NOMO-1 (cell line): ENCODE data around the gene UBE2J1.
"Not testable (repeated sequence)": the region's sequence is repeated elsewhere in the genome, so short reads cannot be mapped to it uniquely, and the experiment has no call there.

Source experiments
- DNase-seq, 2 experiments: peaks; one replicate each; lab custom pipeline; 2025; ENCODE audit not compliant: unreplicated experiment in 2 of 2; lab: John Stamatoyannopoulos, UW

Gene UBE2J1, protein sequence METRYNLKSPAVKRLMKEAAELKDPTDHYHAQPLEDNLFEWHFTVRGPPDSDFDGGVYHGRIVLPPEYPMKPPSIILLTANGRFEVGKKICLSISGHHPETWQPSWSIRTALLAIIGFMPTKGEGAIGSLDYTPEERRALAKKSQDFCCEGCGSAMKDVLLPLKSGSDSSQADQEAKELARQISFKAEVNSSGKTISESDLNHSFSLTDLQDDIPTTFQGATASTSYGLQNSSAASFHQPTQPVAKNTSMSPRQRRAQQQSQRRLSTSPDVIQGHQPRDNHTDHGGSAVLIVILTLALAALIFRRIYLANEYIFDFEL

DNA sequence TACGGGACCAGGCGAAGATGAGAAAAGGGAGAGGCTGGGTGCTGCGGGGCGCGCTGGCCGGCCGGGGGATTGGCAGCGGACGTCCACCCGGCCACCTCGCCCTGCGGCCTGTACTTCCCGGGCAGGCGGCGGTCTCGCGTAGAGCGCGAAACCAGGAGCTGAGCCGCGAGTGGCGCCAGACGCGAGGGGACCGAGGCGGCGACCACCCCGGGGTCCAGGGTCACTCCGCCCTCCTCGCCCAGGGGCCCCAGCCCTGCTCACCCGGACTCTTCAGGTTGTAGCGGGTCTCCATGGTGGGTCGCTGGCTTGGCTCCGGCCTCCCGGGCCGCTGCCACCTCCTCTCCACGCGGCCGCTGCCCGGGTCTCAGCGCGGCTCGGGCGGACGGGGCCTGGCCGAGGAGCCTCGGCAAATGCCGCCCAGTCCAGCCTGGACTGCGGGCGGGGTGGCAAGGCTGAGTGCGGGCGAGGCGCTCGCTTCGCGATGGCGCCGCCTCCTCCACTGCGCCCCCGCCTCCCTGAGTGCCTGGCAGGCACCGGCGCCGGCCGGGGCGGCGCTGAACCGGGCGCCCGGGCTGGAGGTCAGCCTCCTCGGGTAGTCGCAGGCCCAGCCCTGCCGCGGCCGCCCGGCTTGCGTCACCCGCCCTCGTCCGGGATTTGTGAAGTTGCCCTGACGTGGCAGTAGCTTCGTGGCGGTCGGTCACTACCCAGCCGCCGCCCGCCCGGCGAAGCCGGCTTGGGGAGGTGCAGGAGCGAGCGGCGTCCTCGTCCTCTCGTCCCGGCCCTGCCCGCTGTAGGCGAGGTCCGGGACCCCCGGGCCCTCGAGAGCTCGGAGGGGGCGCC is at the start of gene UBE2J1:
Gene UBE2J1 (minus strand): TSS at position 445 of the 840 bp plus-strand sequence. CDS start 153 bp downstream, at position 292.
- DNase-seq, result peak; percentile 83 to 92

DNA sequence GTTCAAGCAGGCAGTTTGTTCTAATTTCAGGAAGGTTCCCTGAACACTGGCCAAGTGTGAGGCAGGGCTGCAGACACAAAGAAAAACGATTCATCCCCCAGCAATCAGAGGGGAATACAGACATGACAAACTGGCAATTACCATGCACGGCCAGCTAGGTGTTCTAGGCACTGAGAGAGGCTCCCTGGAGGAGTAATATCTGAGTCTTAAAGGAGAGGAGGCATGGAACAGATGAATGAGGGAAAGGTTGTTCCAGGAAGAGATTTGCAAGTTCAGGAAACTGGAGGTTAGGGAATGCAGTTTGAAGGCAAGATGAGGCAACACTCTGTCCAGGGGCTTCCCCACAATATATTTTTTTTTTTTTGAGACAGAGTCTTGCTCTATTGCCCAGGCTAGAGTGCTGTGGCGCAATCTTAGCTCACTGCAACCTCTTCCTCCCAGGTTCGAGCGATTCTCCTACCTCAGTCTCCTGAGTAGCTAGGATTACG is 48.4 kb upstream of the UBE2J1 start:
- DNase-seq, result no peak

DNA sequence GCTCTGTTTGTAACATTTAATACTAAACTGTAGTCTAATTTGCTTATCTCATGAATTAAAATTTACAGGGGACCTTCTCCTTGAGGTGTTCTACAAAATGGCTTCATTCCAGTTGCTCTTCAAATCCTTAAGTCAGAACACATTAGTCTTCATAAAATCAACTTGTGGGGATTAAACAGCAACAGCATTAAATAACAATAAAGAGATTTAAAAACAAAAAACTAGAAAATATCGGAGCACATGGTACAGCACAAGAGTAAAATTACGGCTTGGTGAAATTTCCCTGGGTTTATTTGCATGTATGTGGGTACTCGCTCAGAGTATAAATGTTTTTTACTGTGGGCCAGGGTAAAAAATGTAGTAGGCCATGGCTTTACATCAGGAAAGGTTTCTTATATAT is 47.5 kb upstream of the UBE2J1 start:
- DNase-seq, result no peak

DNA sequence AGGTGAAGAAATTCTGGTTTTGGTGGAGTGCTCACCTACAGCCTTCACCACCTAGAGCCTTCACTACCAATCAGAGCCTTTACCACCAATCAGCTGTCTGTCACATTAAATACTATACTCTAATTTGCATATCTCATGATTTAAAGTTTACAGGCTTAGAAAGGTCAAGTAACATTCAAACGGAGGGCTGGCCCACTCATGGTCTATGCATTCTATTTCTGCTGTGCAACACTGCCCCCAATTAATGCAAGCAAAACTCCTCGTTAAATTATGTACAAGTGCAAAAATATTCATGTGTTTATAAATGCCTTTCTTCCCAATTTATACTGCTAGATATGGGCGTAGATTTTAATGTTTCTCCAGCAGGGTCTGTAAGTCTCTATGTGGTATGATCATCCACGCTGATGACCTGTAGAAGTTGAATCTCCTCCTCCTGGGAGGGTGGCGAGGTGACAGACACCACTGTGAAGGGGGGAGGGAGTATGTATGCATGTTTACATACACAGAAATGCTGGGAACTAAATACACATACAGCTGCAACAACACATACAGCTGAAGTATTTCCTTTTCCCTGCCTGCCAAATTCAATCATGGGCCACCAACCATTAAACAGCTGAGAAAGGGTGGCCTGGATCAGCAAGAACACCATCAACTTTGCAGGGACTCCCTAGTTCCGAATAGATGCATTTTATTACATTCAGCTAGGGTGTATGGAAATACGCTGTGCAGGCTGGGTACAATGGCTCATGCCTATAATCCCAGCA is 46.4 kb upstream of the UBE2J1 start:
- no peak for DNase-seq

DNA sequence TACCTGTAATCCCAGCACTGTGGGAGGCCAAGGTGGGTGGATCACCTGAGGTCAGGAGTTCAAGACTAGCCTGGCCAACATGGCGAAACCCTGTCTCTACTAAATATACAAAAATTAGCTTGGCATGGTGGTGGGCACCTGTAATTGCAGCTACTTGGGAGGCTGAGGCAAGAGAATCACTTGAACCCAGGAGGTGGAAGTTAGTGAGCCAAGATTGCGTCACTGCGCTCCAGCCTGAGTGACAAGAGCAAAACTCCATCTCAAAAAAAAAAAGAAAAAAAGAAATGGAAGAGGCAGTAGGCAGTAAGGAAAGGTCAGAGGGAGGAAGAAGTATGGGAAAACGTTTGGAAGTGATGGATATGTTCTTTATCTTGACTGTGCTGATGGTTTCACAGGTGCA is 45.4 kb upstream of the UBE2J1 start:
- DNase-seq, result not testable (repeated sequence)

DNA sequence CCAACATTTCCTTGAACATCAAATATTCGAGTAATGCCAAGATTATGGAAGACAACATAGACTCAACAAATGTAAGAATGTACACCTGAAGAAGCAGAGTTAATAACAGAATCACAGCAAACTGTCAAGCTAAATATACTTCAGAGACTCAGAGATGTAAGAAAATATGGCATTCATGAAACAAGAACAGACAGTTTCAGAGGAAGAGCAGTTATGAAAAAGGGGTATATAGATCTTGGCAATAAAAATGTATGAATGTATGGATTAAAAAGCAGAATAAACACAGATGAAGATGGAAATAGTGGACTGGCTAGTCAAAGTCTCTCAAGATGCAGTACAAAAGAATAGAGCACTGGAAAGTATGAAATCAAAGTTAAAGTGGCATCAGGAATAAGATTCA is 41.1 kb upstream of the UBE2J1 start:
- no peak for DNase-seq

DNA sequence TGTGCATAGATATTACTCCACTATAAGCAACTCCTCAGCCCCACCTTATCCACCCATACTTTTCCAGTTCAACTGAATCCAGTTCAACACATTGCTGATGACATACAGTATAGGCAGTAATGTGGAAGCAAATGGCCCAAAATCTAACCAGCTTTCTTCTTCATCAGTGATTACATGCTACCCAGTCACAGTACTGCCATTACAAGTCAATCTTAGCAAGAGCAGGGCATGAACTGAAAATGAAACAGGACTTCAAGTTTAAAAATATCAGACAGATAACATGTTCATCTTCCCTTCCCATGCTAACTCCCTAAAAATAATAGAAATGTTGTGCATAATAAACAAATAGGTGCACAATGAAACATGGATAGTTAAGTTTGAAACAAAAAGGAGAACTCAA is 40.3 kb upstream of the UBE2J1 start:
- no peak for DNase-seq

DNA sequence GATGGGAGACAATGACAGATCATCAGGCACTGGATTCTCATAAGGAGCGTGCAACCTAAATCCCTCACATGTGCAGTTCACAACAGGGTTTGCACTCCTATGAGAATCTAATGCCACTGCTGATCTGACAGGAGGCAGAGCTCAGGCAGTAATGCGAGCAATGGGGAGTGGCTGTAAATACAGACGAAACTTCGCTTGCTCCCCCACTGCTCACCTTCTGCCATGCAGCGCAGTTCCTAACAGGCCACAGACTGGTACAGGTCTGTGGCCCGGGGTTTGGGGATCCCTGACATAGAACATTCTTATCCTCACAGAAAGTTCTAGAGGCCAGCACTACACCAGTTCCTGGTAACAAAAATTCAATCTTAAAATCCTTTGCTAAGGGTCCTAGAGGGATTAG is 36.3 kb upstream of the UBE2J1 start:
- DNase-seq, result no peak

DNA sequence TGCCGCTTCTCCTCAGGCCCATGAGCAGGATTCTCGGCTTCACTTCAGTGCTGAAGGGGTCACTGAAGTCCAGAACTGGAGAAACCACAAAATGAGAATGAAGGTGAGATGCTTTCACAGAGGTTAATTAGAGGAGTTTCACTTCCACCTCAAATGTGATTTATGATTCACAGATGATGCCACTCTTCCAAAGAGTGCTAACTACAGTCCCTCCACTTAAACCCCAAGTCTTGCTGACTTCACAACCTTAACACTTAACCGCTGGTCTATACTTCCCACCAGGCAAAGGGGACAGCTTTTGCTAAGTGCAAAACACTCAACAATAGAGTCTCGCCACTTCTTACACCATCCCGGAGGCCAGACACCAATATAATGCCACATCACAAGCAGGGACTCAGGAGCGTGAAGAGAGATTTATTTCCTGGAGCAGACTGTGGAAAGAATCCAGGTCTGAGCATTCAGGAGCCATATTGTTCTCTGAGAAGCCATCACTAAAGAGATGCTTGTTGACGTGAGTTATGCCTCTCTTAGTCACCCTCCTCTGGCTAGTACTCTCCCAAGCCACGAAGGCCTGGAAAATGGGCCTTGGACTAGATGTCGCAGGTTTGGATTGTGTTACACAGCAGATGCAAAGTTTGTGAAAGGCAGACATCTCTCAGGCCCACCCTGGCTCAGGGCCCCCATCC is 35.1 kb upstream of the UBE2J1 start:
- peak; percentile 52 to 81 for DNase-seq

DNA sequence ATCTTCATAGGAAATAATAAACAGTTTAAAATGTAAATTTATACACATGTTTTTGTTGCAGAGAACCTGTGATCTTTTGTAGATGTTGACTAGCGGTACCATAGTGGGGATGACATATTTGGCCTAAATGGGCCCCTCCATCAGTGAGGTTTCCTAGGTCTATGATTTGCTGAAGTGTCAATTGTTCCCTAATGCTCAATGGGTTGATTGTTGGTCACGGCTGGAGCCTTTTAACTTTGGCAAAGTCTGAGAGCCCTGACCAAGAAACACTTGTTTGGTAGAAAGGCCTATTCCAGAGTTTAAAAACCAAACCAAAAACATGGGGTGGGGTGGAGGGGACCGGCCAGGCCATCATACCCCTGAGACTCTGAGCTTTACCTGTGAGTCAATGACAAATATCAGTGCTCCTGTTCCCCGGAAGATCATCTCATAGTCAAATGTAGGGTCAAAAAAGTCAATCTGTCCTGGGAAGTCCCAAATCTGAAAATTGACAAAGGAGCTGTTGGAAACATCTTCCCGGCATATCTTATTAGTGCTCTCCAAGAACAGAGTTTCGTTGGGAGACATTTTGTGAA is 34.5 kb upstream of the UBE2J1 start:
- DNase-seq, result no peak

DNA sequence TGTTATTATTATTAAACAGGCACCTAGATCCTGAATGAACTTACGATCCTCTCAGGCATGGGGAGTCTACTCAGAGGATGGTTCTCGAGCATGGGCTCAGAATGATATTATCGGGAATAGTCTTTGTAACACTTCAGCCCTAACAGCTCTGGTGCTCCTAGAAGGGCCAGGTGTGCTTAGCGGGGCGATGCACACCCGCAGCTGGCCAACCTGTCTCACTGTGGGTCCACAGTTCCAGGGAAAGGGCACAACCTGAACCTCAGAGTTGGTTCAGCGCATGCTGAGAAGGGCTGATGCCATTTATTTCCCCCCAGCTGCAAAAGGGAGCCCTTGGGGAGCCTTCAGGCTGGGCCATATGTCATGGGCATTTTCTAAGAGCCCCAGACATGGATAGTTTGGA is 33.3 kb upstream of the UBE2J1 start:
- DNase-seq, result no peak

DNA sequence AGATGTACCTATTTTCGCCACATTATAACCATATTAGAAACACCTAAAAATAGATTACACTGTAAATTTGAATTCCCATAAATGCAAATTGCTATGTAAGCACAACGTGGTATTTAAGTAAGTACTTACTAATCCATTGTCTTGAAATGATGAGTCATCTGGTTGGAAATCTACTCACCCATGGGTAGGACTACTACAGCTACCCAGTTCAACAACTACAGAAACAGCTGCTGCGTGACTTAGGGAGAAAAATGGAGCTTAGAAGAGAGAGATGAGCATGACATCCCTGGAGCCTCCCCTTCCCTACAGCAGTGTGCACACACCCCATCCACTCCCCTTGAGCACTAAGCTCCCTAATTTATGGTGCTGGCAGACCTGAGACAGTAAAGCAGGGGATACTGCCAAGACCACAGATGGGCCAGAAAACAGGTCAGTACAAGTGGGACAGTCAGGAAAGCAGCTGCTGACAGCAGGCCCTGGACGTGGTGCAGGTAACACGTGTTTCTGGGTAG is 32.7 kb upstream of the UBE2J1 start:
- no peak for DNase-seq

DNA sequence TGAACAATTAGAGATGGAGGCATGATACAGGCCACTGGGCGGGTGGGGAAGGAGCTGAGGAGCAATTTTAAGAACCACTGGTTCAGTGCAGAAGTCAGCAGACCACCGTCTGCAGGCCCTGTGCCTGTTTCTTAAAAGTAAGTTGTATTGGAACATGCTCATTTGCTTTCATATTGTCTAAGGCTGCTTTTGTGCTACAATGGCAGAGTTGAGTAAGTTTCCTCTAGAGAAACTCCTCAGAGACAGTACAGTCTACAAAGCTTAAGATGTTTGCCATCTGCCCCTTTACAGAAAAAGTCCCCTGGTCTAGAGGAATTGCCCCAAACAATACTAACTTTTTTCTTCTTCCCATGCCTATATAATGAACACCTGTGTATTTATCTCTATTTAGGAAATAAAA is 28.5 kb upstream of the UBE2J1 start:
- no peak for DNase-seq

DNA sequence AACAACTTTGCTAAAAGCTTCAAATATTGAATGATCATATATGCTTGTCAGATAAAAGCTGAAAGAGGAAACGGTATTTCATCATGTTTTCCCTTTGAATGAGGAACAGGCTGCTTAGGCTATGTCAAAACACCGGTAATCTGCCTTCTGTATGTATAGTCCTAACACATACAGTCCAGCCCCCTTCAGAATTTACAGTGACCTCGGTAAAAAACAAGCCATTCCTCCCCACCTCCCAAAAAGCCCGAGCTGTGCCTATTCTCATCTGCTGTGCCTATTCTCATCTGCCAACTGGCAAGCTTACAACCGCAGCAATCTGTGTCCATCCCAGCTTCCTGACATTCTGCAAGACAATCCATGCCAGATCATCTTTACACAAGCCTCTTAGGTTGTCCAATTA is 26.8 kb upstream of the UBE2J1 start:
- peak; percentile 49 to 97 for DNase-seq

DNA sequence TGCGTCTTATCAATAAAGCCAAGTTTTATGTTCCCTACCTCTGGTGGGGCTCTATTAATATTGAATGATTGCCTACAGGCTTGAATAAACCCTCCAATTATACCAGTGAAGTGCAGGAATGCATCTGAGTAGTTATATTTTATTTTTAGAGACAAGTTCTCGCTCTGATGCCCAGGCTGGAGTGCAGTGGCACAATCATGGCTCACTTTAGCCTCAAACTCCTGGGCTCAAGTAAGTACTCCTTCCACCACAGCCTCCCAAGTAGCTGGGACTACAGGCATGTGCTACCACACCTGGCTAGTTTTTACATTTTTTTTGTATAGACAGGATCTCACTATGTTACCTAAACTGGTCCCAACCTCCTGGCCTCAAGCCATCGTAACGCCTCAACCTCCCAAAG is 26.1 kb upstream of the UBE2J1 start:
- no peak for DNase-seq

DNA sequence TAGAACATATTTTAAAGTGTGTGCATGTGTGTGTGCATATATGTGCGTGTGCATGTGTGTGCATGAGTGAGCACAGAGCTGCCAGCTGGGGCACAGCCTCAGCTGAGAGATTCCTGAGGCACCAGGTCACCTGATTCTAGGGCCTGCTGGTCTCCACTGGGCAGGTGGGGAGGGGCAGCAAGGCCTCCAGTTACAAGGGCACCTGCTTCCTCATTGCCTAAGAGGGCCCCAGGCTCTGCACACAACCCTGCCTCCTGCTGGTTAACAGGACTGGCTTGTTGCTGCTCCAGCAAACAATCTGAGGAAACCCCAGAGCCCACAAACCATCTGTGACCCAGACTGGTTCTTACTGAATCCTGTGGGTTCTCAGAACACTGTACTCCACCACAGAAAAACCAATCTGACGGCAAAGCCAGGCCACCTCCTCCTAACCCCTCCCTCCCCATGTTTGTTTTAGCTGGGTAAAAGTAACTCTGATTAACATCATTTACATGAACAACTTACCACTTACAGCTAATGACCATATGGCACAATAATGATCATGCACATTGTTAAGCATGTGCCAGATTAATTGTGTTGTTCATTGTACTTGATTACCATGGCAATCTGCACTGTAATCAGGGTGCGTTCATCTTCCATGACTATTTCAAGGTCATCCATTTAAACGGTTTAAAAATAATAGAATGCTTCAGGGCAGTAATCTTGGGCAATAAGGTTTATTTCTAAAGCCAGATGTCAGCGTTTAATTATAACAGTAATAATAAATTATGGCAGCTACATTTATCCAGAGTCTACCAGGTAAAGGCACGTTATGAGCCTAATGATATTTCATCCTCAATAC is 23.1 kb upstream of the UBE2J1 start:
- peak; percentile 78 to 83 for DNase-seq

DNA sequence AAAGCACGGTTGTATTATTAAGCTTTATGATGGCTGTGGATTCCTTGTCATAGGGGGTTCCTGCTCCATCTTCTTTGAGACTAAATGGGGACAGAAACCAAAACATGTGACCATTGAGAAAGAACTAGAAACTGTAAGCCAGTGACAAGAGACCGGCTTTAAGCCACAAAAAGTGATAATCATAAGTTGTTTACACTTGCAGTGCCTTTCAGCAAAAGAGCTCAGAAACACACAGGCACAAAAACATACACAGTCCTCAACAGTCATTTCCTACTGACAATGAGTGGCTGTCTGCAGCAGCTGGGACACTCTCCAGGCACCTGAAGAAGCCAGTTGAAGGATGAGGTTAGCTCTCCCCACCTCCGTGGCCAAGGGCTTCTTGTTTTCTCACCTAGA is 20.0 kb upstream of the UBE2J1 start:
- no peak for DNase-seq

DNA sequence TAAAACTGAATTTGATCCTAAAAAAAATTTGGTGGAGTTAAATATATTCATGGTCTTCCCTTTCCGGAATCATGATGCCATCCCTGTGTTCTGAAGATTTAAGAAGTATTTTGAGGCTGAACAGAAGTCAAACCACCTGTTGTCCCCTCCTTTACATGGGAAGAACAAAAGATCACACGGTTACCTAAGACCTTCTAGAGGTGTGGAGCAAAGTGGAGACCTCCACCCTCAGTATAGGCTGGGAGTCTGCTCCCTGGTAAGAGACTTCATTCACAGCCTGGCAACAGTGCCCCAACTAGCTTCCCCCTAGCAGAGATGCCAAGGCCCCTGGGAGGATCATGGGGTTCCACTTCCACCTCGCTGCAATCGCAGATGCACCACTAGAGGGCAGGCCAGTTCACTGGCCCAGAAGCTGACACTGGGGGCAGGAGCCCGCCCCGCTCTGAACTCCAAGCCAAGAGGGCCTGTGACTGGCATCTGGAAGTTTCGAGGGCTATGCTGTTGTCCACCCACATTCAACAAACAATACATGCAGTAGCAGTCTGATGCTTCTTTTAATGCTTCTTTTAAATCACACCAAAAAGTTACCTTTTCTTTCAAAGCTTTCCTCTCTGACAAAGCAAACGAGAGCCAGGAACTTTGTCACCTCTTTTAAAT is 19.5 kb upstream of the UBE2J1 start:
- peak; percentile 70 to 83 for DNase-seq

DNA sequence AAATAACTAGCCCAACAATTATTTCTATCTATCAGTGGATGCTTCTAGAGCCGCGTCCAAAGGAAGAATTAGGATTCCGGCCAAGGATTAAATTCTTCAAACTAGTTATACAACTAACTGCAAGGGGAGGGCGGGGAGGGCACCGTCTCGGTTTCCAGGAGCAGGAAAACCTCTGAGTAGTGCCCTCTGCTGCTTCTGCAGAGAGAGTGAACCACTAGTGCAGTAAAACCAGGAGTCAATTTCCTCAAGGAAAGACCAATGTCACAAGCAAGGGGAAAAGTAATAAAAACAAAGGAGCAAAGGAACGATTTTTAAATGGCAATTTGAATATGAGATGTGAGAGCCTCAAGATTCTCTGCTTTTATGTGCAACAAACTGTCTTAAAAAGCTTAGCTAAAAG is 16.5 kb upstream of the UBE2J1 start:
- DNase-seq, result no peak
